ENCODE data around the gene SLC45A1. TPM values are rescaled to one million over a fixed set of nuclear protein-coding genes. Genes with fewer than 3 reads are reported as not detected.
A peak's percentile ranks its signal among the peaks of the same experiment; 100 is the strongest.

SLC45A1 gene
- total RNA-seq, 1 donor from 2014 or later: 6.1 TPM

GRCh38 chr1:8388732-8389562, 71.0 kb downstream of the SLC45A1 start:
- Mint-ChIP-seq H3K36me3 (ENCODE audit: unreplicated experiment) (peaks cover 3% of the 10 kb centered on the region), H3K4me3 (ENCODE audit: unreplicated experiment) (peak overlapping the region; percentile 70), H3K27me3 (ENCODE audit: unreplicated experiment) (peaks cover 7% of the 10 kb centered on the region), H3K4me1 (ENCODE audit: low read depth, unreplicated experiment) (peaks cover 63% of the 10 kb centered on the region), H3K27ac (ENCODE audit: unreplicated experiment) (peak overlapping the region; percentile 55), H3K9me3 (ENCODE audit: unreplicated experiment) (peaks cover 30% of the 10 kb centered on the region)
- DNase-seq: no peak
- TF ChIP-seq, protein P1, sequence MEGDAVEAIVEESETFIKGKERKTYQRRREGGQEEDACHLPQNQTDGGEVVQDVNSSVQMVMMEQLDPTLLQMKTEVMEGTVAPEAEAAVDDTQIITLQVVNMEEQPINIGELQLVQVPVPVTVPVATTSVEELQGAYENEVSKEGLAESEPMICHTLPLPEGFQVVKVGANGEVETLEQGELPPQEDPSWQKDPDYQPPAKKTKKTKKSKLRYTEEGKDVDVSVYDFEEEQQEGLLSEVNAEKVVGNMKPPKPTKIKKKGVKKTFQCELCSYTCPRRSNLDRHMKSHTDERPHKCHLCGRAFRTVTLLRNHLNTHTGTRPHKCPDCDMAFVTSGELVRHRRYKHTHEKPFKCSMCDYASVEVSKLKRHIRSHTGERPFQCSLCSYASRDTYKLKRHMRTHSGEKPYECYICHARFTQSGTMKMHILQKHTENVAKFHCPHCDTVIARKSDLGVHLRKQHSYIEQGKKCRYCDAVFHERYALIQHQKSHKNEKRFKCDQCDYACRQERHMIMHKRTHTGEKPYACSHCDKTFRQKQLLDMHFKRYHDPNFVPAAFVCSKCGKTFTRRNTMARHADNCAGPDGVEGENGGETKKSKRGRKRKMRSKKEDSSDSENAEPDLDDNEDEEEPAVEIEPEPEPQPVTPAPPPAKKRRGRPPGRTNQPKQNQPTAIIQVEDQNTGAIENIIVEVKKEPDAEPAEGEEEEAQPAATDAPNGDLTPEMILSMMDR (IDR thresholded peaks at IDR 0.05; ENCODE audit: partially characterized antibody, unreplicated experiment): no peak

- Mint-ChIP-seq H3K4me1 (ENCODE audit: low read depth, unreplicated experiment) (peaks cover 57% of the 10 kb centered on the region), H3K4me3 (ENCODE audit: unreplicated experiment) (no peak overlapping the region), H3K9me3 (ENCODE audit: unreplicated experiment) (peaks cover 30% of the 10 kb centered on the region), H3K27ac (ENCODE audit: unreplicated experiment) (no peak overlapping the region), H3K36me3 (ENCODE audit: unreplicated experiment) (peaks cover 3% of the 10 kb centered on the region), H3K27me3 (ENCODE audit: unreplicated experiment) (peaks cover 7% of the 10 kb centered on the region)
- TF ChIP-seq, protein P1 (IDR thresholded peaks at IDR 0.05; ENCODE audit: partially characterized antibody, unreplicated experiment): no peak
- DNase-seq: no peak
These were observed 72.1 kb downstream of the SLC45A1 start for GRCh38 chr1:8389958-8390535.

DNA sequence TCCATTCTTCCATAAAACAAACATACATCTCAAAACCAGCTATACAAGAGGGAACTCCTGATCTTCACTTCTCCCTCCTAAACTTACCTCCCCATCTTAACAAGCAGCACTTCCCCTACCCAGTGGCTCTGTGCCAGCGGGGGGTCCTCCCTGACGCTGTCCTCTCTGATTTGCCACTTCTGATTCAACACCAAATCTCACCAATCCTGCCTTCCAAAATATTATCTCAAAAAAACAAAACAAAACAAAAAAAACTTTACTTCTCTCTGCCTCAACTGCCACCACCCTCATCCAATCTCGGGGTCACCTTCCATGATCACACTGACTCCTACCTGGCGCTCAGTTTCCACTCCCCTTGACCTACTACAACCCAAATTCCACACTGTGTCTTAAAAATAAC, 72.8 kb downstream of the SLC45A1 start:
- Mint-ChIP-seq H3K9me3 (ENCODE audit: unreplicated experiment) (peaks cover 29% of the 10 kb centered on the region), H3K4me3 (ENCODE audit: unreplicated experiment) (no peak overlapping the region), H3K27me3 (ENCODE audit: unreplicated experiment) (peaks cover 7% of the 10 kb centered on the region), H3K36me3 (ENCODE audit: unreplicated experiment) (peaks cover 6% of the 10 kb centered on the region), H3K27ac (ENCODE audit: unreplicated experiment) (no peak overlapping the region), H3K4me1 (ENCODE audit: low read depth, unreplicated experiment) (peaks cover 55% of the 10 kb centered on the region)
- DNase-seq: no peak
- TF ChIP-seq, protein P1 (IDR thresholded peaks at IDR 0.05; ENCODE audit: partially characterized antibody, unreplicated experiment): no peak

DNA sequence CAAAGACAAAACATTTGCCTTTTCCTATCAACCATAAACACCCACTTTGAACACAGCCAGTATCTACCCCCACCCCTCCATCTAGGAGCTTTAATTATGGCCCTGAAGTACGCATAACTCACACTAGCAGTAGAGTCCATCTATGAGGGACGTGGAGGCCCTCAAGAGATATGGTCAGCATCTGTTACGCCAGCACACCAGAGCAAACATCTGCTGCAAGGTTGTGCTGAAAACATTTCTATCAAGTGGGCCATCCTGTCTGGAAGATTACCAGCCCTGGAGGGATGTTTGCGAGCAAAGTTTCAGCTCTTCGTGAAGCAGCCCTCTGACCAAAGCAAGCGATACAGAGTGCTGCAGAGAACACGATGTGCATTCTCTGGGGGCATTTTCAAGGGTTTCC, 74.6 kb downstream of the SLC45A1 start:
- Mint-ChIP-seq H3K4me1 (ENCODE audit: low read depth, unreplicated experiment) (peaks cover 54% of the 10 kb centered on the region), H3K4me3 (ENCODE audit: unreplicated experiment) (peak overlapping the region; percentile 53), H3K27ac (ENCODE audit: unreplicated experiment) (peak overlapping the region; percentile 69)

More for the DNA sequence above, 74.6 kb downstream of the SLC45A1 start:
- TF ChIP-seq, protein P1 (IDR thresholded peaks at IDR 0.05; ENCODE audit: partially characterized antibody, unreplicated experiment): no peak
- Mint-ChIP-seq H3K36me3 (ENCODE audit: unreplicated experiment) (peaks cover 6% of the 10 kb centered on the region), H3K9me3 (ENCODE audit: unreplicated experiment) (peaks cover 31% of the 10 kb centered on the region), H3K27me3 (ENCODE audit: unreplicated experiment) (peaks cover 7% of the 10 kb centered on the region)
- no peak for DNase-seq

Data from glutamatergic neuron (in vitro differentiated cells).